Right hindlimb (tissue), 1 donor: ENCODE data around the gene SMC1A.

ENCODE experiments used
- DNase-seq: peaks from one replicate; pipeline ENCODE4 v3.0.0-alpha.2; 2018

SMC1A gene

DNA sequence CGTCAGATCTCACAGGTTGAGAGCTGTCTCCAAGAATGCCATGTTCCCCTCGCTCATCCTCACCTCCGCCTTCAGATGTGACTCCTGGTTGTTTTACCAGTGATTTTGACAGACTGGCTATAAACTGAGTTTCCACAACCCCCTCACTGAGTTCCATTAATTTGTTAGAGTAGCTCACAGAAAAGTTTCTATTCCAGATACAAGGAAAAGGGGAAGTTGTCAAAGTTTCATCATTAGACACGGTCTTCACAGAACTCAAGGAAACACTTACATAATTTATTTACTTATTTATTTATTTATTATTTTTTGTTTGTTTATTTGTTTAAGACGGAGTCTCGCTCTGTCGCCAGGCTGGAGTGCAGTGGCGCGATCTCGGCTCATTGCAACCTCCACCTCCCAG is 85.4 kb downstream of the SMC1A start:
- DNase-seq: no peak

DNA sequence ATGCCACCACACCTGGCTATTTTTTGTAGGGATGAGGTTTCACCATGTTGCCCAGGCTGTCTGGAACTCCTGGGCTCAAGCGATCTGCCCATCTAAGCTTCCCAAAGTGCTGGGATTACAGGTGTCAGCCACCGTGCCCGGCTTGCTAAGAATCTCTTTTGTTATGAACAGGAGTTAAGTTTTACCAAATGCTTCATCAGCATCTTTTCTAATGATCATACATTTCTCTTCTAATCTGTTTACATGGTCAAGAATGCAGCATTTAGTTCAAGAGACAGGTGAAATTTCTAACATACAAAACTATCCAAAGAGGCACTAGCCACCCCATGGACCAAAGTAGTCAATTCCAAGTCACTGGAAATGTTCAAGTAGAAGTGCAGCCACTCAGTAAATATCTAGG is 88.6 kb downstream of the SMC1A start:
- no peak for DNase-seq

DNA sequence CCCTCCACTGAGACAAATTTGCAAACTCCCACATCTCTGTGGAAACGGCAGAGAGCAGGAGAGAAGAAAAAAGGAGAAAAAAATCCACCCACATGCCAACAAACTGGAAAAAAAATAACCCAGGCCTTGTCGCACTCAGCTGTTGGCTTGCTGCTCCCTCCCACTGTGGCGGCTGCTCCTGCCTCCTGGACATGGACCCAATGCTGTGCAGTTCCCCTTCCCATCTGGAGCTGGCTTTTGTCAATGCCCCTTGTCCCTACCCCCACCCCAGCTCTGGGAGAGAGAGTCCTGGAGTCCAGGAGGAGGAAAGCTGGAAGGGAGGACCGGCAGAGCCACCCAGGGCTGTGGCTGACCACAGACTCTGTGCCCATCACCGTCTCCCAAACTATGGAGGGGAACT is 90.2 kb downstream of the SMC1A start:
- DNase-seq: no peak

DNA sequence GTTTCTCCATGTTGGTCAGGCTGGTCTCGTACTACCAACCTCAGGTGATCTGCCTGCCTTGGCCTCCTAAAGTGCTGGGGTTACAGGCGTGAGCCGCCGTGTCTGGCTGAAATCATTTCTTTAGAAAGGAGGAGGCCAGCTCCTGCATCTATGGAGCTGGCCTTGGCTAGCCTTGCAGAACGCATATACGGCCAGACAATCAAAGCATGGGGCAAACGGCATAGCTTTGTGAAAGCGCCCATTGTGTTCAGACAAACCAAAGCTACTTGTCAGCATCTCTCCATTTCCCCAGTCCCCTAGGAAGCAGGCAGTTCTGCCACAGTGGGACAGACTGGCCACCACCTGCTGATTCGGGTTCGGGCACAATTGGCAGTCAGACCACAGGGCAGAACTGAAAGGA is 92.1 kb downstream of the SMC1A start:
- DNase-seq: no peak

DNA sequence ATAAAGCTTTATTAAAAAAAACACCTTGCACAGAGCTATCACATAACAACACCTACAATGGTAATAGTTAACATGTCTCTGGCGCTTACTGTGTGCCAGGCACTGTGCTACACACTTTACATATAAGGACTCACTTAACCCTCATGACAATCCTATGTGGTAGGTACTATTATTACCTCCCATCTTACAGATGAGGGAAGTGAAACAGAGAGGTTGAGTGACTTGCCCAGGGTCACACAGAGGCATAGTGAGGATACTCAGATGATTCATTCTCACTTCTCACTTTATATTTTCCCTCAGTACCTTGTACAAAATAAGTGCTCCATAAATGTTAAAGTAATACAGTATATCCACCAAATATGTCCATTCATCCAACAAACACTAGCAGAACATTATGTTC is 97.7 kb downstream of the SMC1A start:
- no peak for DNase-seq
